ENCODE measurements around the gene HMGCR. TPM values are rescaled to one million over a fixed set of nuclear protein-coding genes. Genes with fewer than 3 reads are reported as not detected.
"Not testable (repeated sequence)": the region's sequence is repeated elsewhere in the genome, so short reads cannot be mapped to it uniquely, and the experiment has no call there.

The HMGCR gene
- total RNA-seq, 5 donors from 2014 or later (not counting 1 experiment from before 2014, with no cell fraction given) = 29.6 to 47.2 (median 41.6) TPM

DNA sequence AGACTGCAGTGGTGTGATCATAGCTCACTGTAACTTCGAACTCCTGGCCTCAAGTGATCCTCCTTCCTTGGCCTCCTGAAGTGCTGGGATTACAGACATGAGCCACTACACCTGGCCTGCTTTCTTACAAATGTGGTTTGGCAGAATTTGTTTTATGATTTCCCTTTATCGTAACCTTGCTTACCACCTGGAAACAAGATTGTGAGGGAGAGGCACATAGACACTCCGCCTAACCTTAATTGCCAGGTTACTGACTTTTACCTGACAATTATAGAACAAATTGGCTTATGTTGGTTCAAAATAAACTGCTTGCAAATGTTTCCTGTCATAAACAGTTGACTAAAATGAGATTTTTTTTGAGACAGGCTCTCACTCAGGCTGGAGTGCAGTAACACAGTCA lies 26.8 kb upstream of the HMGCR start:
- no peaks in the 10 kb centered on the region for H3K36me3 ChIP-seq (ENCODE audit: control insufficient read depth in 2 of 2, extremely low read depth in 1 of 2, insufficient read depth in 1 of 2, low read length in 1 of 2)
- no peak overlapping the region for H3K27ac ChIP-seq (ENCODE audit: low read length)
- H3K4me3 Mint-ChIP-seq = no peak overlapping the region
- H3K4me1 Mint-ChIP-seq = no peaks in the 10 kb centered on the region
- ATAC-seq (replicated peaks in 1 of 4) = no peak
- H3K4me3 ChIP-seq (ENCODE audit: control insufficient read depth in 1 of 2, extremely low read depth in 1 of 2, low read length in 1 of 2) = no peak overlapping the region
- peaks cover 0 to 2% of the 10 kb centered on the region in 2 donors for H3K27me3 Mint-ChIP-seq
- 79% methylated on average over 2 of the region's 3 CpGs for WGBS (ENCODE audit: insufficient coverage)
- POLR2A ChIA-PET = interaction anchor here (0.6 to 1.0 kb wide), 2 partner anchors 99 to 225 kb away, joined by 3 read pairs; no protein-coding TSS in a partner anchor
- H3K9me3 ChIP-seq = no peaks in the 10 kb centered on the region
- no peaks in the 10 kb centered on the region for H3K4me1 ChIP-seq (ENCODE audit: control insufficient read depth in 1 of 2, extremely low read depth in 1 of 2, insufficient read depth in 2 of 2, low read length in 2 of 2)
- no peaks in the 10 kb centered on the region for H3K27me3 ChIP-seq (replicated peaks in 1 of 2; ENCODE audit: control insufficient read depth in 2 of 2, extremely low read depth in 1 of 2, insufficient read depth in 2 of 2, low read length in 1 of 2)
- no peak overlapping the region for H3K27ac Mint-ChIP-seq
- no peaks in the 10 kb centered on the region for H3K36me3 Mint-ChIP-seq
- no peak for DNase-seq
- no peaks in the 10 kb centered on the region for H3K9me3 Mint-ChIP-seq
- CTCF ChIA-PET = no interaction called here

DNA sequence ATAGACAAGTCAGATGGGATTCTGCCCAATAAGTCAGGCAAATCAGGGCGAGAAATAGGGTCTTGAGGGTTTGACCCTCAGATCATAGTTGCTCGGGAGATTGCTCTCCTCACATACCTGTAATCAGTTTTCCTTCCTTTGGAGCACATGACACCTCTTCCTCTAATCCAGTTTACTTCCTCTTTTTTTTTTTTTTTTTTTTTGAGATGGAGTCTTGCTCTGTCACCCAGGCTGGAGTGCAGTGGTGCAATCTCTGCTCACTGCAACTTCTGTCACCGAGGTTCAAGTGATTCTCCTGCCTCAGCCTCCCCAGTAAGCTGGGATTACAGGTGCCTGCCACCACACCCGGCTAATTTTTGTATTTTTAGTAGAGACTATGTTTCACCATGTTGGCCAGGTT lies 17.9 kb upstream of the HMGCR start:
- POLR2A ChIA-PET; H3K27ac ChIP-seq (ENCODE audit: low read length); H3K36me3 Mint-ChIP-seq; H3K4me3 Mint-ChIP-seq; ATAC-seq (replicated peaks in 1 of 4); H3K27ac Mint-ChIP-seq; H3K9me3 ChIP-seq; H3K4me1 ChIP-seq (ENCODE audit: control insufficient read depth in 1 of 2, extremely low read depth in 1 of 2, insufficient read depth in 2 of 2, low read length in 2 of 2); H3K9me3 Mint-ChIP-seq; H3K4me3 ChIP-seq (ENCODE audit: control insufficient read depth in 1 of 2, extremely low read depth in 1 of 2, low read length in 1 of 2); H3K36me3 ChIP-seq (ENCODE audit: control insufficient read depth in 2 of 2, extremely low read depth in 1 of 2, insufficient read depth in 1 of 2, low read length in 1 of 2); H3K27me3 ChIP-seq (replicated peaks in 1 of 2; ENCODE audit: control insufficient read depth in 2 of 2, extremely low read depth in 1 of 2, insufficient read depth in 2 of 2, low read length in 1 of 2); DNase-seq; H3K27me3 Mint-ChIP-seq; H3K4me1 Mint-ChIP-seq: not testable (repeated sequence)
- WGBS (ENCODE audit: insufficient coverage) = 33% methylated on average over 1 of the region's 4 CpGs
- CTCF ChIA-PET = interaction anchor here in 1 of 2 donors (0.9 kb wide), 1 partner anchor 82 kb away, joined by 3 read pairs; the partner anchor contains the start of gene ANKRD31

DNA sequence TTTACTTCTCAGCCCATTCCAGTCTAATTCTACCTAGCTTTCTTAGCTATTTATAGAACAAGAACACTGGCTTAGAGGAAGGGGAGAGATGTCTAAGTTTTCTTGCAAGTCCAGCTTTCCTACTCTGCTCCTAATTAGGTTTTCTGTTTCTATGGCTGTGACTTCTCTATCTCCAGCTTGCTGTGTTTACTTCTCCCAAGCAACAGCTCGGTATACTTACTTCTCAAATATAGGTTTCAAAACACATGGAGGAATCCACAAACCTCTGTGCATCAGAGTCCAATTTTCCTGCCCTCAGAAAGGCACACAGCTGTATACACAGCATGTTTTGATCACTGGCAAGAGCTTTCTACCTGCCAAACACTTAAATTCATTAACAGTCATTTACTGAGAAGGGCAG lies 17.4 kb upstream of the HMGCR start:
- Histone ChIP-seq H3K27ac (ENCODE audit: low read length) (no peak overlapping the region), H3K4me3 (ENCODE audit: control insufficient read depth in 1 of 2, extremely low read depth in 1 of 2, low read length in 1 of 2) (no peak overlapping the region), H3K9me3 (no peaks in the 10 kb centered on the region), H3K4me1 (ENCODE audit: control insufficient read depth in 1 of 2, extremely low read depth in 1 of 2, insufficient read depth in 2 of 2, low read length in 2 of 2) (no peaks in the 10 kb centered on the region), H3K27me3 (replicated peaks in 1 of 2; ENCODE audit: control insufficient read depth in 2 of 2, extremely low read depth in 1 of 2, insufficient read depth in 2 of 2, low read length in 1 of 2) (peaks cover 0 to 6% of the 10 kb centered on the region in 2 experiments), H3K36me3 (ENCODE audit: control insufficient read depth in 2 of 2, extremely low read depth in 1 of 2, insufficient read depth in 1 of 2, low read length in 1 of 2) (no peaks in the 10 kb centered on the region)
- DNase-seq (no peak), ATAC-seq (replicated peaks in 1 of 4) (no peak)
- WGBS (ENCODE audit: insufficient coverage) = 100% methylated on average over 1 of the region's 1 CpG
- Mint-ChIP-seq H3K4me1 (no peaks in the 10 kb centered on the region), H3K27ac (no peak overlapping the region), H3K36me3 (no peaks in the 10 kb centered on the region), H3K9me3 (no peaks in the 10 kb centered on the region), H3K4me3 (no peak overlapping the region), H3K27me3 (peaks cover 13% of the 10 kb centered on the region in 2 donors)
- POLR2A ChIA-PET = no interaction called here
- CTCF ChIA-PET = interaction anchor here in 1 of 2 donors (0.9 kb wide), 1 partner anchor 83 kb away, joined by 3 read pairs; the partner anchor contains the start of gene ANKRD31

DNA sequence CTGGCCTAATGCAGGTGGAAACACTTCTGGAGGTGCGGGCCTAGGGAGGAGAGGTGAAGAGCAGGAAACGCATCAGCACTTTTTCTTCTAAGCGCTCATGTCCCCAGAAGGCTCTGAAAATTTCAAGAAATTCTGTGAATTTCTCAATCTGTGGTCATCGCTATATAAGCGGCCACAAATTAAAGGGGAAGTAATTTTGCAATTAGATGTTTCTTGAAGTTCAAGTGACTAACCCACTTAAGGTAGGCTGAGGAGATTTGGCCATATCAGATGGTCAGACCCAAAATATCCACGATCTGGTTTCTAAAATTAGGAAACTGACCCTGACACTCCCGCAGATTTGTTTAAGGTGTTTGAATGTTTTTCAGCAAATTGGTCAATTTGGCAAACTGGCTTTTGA lies 16.6 kb upstream of the HMGCR start:
- Mint-ChIP-seq H3K4me3 (no peak overlapping the region), H3K27me3 (peaks cover 13% of the 10 kb centered on the region in 2 donors), H3K36me3 (no peaks in the 10 kb centered on the region), H3K9me3 (no peaks in the 10 kb centered on the region), H3K4me1 (no peaks in the 10 kb centered on the region), H3K27ac (no peak overlapping the region)
- WGBS (ENCODE audit: insufficient coverage) = 63% methylated on average over 3 of the region's 7 CpGs
- no peak overlapping the region for H3K27ac ChIP-seq (ENCODE audit: low read length)
- H3K27me3 ChIP-seq (replicated peaks in 1 of 2; ENCODE audit: control insufficient read depth in 2 of 2, extremely low read depth in 1 of 2, insufficient read depth in 2 of 2, low read length in 1 of 2) = peaks cover 0 to 6% of the 10 kb centered on the region in 2 experiments
- no peak overlapping the region for H3K4me3 ChIP-seq (ENCODE audit: control insufficient read depth in 1 of 2, extremely low read depth in 1 of 2, low read length in 1 of 2)
- ATAC-seq (replicated peaks in 1 of 4) (no peak), DNase-seq (no peak)
- H3K9me3 ChIP-seq = no peaks in the 10 kb centered on the region
- H3K36me3 ChIP-seq (ENCODE audit: control insufficient read depth in 2 of 2, extremely low read depth in 1 of 2, insufficient read depth in 1 of 2, low read length in 1 of 2) = no peaks in the 10 kb centered on the region
- ChIA-PET CTCF (no interaction called here), POLR2A (no interaction called here)
- H3K4me1 ChIP-seq (ENCODE audit: control insufficient read depth in 1 of 2, extremely low read depth in 1 of 2, insufficient read depth in 2 of 2, low read length in 2 of 2) = no peaks in the 10 kb centered on the region

DNA sequence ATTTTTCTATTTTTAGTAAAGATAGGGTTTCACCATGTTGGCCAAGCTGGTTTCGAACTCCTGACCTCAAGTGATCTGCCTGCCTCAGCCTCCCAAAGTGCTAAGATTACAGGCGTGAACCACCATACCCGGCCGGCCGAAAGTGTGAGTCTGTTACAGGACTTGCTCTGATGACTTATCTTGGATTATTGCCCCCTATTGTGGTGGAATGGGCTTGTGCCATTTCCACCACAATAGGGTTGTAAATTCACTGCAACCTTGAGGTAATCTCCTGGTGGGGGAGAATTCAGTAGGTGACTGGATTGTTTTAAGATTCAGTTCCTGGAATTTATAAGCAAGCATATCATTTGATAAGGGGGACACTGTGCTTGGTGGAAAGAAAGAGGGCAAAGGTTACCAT lies 15.0 kb upstream of the HMGCR start:
- H3K4me1 Mint-ChIP-seq = no peaks in the 10 kb centered on the region
- no peaks in the 10 kb centered on the region for H3K9me3 Mint-ChIP-seq
- no peaks in the 10 kb centered on the region for H3K4me1 ChIP-seq (ENCODE audit: control insufficient read depth in 1 of 2, extremely low read depth in 1 of 2, insufficient read depth in 2 of 2, low read length in 2 of 2)
- DNase-seq (no peak), ATAC-seq (replicated peaks in 1 of 4) (no peak)
- CTCF ChIA-PET = no interaction called here
- H3K27me3 Mint-ChIP-seq = peaks cover 13% of the 10 kb centered on the region in 2 donors
- no peaks in the 10 kb centered on the region for H3K36me3 Mint-ChIP-seq
- H3K27me3 ChIP-seq (replicated peaks in 1 of 2; ENCODE audit: control insufficient read depth in 2 of 2, extremely low read depth in 1 of 2, insufficient read depth in 2 of 2, low read length in 1 of 2) = peaks cover 0 to 6% of the 10 kb centered on the region in 2 experiments
- no peaks in the 10 kb centered on the region for H3K9me3 ChIP-seq
- no peaks in the 10 kb centered on the region for H3K36me3 ChIP-seq (ENCODE audit: control insufficient read depth in 2 of 2, extremely low read depth in 1 of 2, insufficient read depth in 1 of 2, low read length in 1 of 2)
- no peak overlapping the region for H3K27ac Mint-ChIP-seq
- no peak overlapping the region for H3K4me3 ChIP-seq (ENCODE audit: control insufficient read depth in 1 of 2, extremely low read depth in 1 of 2, low read length in 1 of 2)
- no peak overlapping the region for H3K27ac ChIP-seq (ENCODE audit: low read length)
- no peak overlapping the region for H3K4me3 Mint-ChIP-seq
- WGBS (ENCODE audit: insufficient coverage) = 60% methylated on average over 1 of the region's 5 CpGs
- POLR2A ChIA-PET = no interaction called here

DNA sequence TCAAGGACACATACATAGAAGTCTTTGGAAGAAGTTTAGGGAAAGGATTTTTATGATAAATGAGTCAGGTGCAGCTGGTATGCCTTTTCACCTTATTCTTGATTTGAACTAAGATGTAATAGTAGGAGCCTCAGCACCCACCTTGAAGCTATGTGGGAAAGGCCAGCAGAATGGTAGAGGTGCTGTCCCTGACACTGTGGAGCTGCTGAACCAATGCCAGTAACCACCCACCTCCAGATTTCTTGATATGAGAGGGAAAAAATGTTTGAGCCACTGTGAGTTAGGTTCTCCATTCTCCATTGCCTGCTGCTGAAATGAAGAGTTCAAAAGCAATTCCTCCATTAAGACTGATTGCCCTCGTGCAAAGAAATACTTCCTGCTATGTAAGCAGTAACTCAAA lies 12.2 kb upstream of the HMGCR start:
- H3K27ac ChIP-seq (ENCODE audit: low read length) = no peak overlapping the region
- DNase-seq = no peak
- no peaks in the 10 kb centered on the region for H3K36me3 Mint-ChIP-seq

DNA sequence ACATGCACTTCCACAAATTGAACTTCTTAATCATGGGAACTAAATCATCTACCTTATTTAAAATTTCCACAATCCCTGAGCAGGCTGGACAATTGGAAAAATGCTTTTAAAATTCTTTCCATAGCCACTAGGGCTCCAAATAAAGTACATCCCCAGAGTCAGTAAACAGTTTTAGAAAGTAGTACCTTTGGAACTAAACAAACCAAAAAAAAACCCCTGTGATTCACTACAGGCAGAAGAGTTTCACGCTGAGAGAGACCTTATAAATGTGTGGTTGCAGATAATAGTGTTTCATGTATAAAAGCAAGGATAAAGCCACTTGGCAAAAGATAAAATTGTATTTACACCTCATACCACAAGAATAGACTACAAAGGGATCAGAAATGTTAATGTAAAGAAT lies 11.8 kb upstream of the HMGCR start:
- Mint-ChIP-seq H3K4me3 (no peak overlapping the region), H3K4me1 (no peaks in the 10 kb centered on the region), H3K27me3 (peaks cover 13% of the 10 kb centered on the region in 2 donors), H3K36me3 (no peaks in the 10 kb centered on the region), H3K27ac (no peak overlapping the region), H3K9me3 (no peaks in the 10 kb centered on the region)
- H3K36me3 ChIP-seq (ENCODE audit: control insufficient read depth in 2 of 2, extremely low read depth in 1 of 2, insufficient read depth in 1 of 2, low read length in 1 of 2) = no peaks in the 10 kb centered on the region
- ChIA-PET CTCF (no interaction called here), POLR2A (no interaction called here)
- no peak overlapping the region for H3K27ac ChIP-seq (ENCODE audit: low read length)
- peaks cover 0 to 5% of the 10 kb centered on the region in 2 experiments for H3K27me3 ChIP-seq (replicated peaks in 1 of 2; ENCODE audit: control insufficient read depth in 2 of 2, extremely low read depth in 1 of 2, insufficient read depth in 2 of 2, low read length in 1 of 2)
- WGBS (ENCODE audit: insufficient coverage) = no CpG with 5 or more reads among the region's 1 CpG
- H3K4me1 ChIP-seq (ENCODE audit: control insufficient read depth in 1 of 2, extremely low read depth in 1 of 2, insufficient read depth in 2 of 2, low read length in 2 of 2) = no peaks in the 10 kb centered on the region
- ATAC-seq (replicated peaks in 1 of 4) = no peak
- H3K9me3 ChIP-seq = no peaks in the 10 kb centered on the region
- no peak for DNase-seq
- no peak overlapping the region for H3K4me3 ChIP-seq (ENCODE audit: control insufficient read depth in 1 of 2, extremely low read depth in 1 of 2, low read length in 1 of 2)

More for the DNA sequence above, 12.2 kb upstream of the HMGCR start:
- Histone ChIP-seq H3K36me3 (ENCODE audit: control insufficient read depth in 2 of 2, extremely low read depth in 1 of 2, insufficient read depth in 1 of 2, low read length in 1 of 2) (no peaks in the 10 kb centered on the region), H3K9me3 (no peaks in the 10 kb centered on the region), H3K27me3 (replicated peaks in 1 of 2; ENCODE audit: control insufficient read depth in 2 of 2, extremely low read depth in 1 of 2, insufficient read depth in 2 of 2, low read length in 1 of 2) (peaks cover 0 to 6% of the 10 kb centered on the region in 2 experiments), H3K4me3 (ENCODE audit: control insufficient read depth in 1 of 2, extremely low read depth in 1 of 2, low read length in 1 of 2) (no peak overlapping the region), H3K4me1 (ENCODE audit: control insufficient read depth in 1 of 2, extremely low read depth in 1 of 2, insufficient read depth in 2 of 2, low read length in 2 of 2) (no peaks in the 10 kb centered on the region)
- no CpG with 5 or more reads among the region's 1 CpG for WGBS (ENCODE audit: insufficient coverage)
- H3K9me3 Mint-ChIP-seq = no peaks in the 10 kb centered on the region
- no peak overlapping the region for H3K27ac Mint-ChIP-seq
- no peaks in the 10 kb centered on the region for H3K4me1 Mint-ChIP-seq
- H3K4me3 Mint-ChIP-seq = no peak overlapping the region
- CTCF ChIA-PET = no interaction called here
- peaks cover 13% of the 10 kb centered on the region in 2 donors for H3K27me3 Mint-ChIP-seq
- POLR2A ChIA-PET = no interaction called here
- ATAC-seq (replicated peaks in 1 of 4) = no peak
